DND-41 (cell line): ENCODE measurements around the gene ACTN1.

ENCODE experiments used
- CTCF ChIP-seq: IDR thresholded peaks from 2 replicates; pipeline ENCODE4 v1.5.1; 2012; ENCODE audit warnings: borderline replicate concordance, low read length, moderate library complexity, mild to moderate bottlenecking; ENCODE audit not compliant: poor library complexity, severe bottlenecking; ENCODE audit errors: extremely low read depth
- EZH2 ChIP-seq: IDR thresholded peaks from 3 replicates; pipeline ENCODE4 v1.6.1; 2012; ENCODE audit warnings: borderline replicate concordance, low read depth, mild to moderate bottlenecking, moderate library complexity, low read length, inconsistent platforms; ENCODE audit not compliant: severe bottlenecking

DNA sequence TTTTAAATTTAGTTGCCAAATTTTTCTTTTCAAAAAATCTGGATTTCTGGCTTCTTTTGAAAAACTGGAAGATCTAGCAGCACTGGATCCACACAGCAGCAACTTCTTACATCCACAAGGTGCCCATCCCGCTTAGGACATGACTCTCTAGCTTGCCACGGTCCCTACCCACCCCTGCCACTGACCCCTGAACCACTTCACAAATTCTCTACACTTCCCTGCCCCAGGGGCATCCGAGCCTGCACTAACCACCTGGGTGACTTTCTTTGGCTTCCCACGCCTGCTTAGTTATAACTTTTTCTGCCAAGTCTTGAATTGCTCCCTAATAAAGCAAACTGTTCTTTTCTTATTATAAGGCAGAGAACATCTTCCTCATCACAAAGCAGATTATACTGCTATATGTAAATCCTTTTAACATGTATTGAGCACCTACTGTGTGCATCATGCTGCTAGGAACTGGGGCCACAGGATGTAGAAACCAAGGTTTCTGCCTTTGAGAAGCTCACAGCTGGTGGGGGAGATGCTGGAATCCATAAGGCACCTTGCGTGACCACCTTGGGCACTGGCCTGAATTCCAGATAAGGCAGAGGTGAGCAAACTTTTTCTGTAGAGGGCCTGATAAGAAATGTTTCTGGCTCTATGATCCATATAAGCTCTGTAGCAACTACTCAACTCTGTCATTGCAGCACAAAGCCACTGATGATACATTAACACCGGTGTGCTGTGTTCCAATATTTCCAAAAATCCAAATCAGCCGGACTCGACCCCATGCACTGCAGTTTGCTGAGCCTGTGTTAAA lies 59.8 kb downstream of the ACTN1 start:
- no peak for TF ChIP-seq CTCF
- TF ChIP-seq EZH2: no peak
